ENCODE data around the gene SNAPC1. TPM values are rescaled to one million over a fixed set of nuclear protein-coding genes. Genes with fewer than 3 reads are reported as not detected.

SNAPC1 gene
- total RNA-seq, 1 donor from 2014 or later: 6.6 TPM

GRCh38 chr14:61812347-61813095, 50.3 kb downstream of the SNAPC1 start, which contains the start of gene SYT16:
Gene SYT16 (plus strand): TSS chr14:61812703.
- no peak for DNase-seq (ENCODE audit: extremely low spot score in 2 of 2)
- Histone ChIP-seq H3K27ac (no peak within 1 kb of the TSS), H3K4me3 (peak within 1 kb of the TSS; percentile 38 to 44), H3K4me1 (no peaks in the 10 kb centered on the region), H3K36me3 (no peaks in the 10 kb centered on the region), H3K9me3 (no peaks in the 10 kb centered on the region), H3K27me3 (no peaks in the 10 kb centered on the region)
- intact Hi-C loops (cut with DNase I): no loop called here
- TF ChIP-seq CTCF (IDR thresholded peaks at IDR 0.05) (no peak), POLR2A (IDR thresholded peaks at IDR 0.05) (no peak), POLR2AphosphoS5 (IDR thresholded peaks at IDR 0.05; ENCODE audit: insufficient read depth in 1 of 2, low read depth in 1 of 2) (no peak)

DNA sequence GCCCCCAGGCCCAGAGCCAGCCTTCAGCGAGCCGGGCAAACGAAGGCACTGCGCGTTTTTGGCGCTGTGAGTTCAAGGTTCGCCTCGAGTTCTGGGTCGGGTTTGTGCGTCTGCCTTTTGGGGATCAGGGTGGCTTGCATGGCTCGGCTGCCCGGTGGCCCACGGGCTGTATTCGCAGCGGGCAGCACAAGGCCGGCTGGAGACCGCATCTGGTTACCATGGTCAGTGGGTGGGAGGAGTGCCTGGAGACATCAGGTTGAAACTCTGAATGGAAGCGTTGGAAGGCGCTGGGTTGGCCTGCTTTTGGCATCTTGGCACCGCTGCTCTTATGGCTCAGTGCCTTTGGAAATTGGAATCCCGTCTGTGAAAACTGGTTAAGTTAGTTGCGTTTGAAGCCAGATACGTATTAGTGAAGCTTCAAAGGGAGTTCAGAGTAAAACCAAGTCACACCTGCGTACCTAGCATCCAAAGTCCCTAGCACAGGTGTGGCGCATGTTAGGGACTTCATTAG, 50.9 kb downstream of the SNAPC1 start:
- DNase-seq (ENCODE audit: extremely low spot score in 2 of 2): no peak
- no peaks in the 10 kb centered on the region for H3K27me3 ChIP-seq

DNA sequence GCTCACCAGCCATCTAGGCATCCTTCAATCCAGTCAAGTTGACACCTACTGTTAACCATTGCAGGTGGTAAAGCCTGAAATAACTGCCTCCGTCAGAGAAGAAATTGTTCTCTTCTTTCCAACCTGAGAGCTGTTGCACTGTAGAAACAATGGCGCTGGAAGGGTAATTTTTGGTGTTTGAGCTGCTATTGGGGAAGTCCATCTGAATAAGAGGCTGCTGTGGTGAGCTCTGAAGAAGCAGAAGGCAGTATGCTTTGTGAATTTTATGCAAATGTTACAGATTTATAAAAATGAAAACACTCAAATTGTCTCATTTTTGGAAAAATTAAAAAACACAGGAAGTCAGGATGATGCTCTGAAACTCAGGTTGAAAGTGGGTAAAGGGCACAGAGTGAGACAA, 60.2 kb downstream of the SNAPC1 start:
- H3K27me3 ChIP-seq: no peaks in the 10 kb centered on the region
- H3K4me3 ChIP-seq: no peak overlapping the region
- no peak for DNase-seq (ENCODE audit: extremely low spot score in 2 of 2)
- H3K9me3 ChIP-seq: no peaks in the 10 kb centered on the region
- H3K4me1 ChIP-seq: no peaks in the 10 kb centered on the region
- H3K27ac ChIP-seq: no peak overlapping the region
- TF ChIP-seq POLR2A (IDR thresholded peaks at IDR 0.05) (no peak), CTCF (IDR thresholded peaks at IDR 0.05) (no peak), POLR2AphosphoS5 (IDR thresholded peaks at IDR 0.05; ENCODE audit: insufficient read depth in 1 of 2, low read depth in 1 of 2) (no peak)
- intact Hi-C loops (cut with DNase I): no loop called here
- H3K36me3 ChIP-seq: no peaks in the 10 kb centered on the region

More for the DNA sequence above, 50.9 kb downstream of the SNAPC1 start:
- Histone ChIP-seq H3K36me3 (no peaks in the 10 kb centered on the region), H3K4me3 (peak overlapping the region; percentile 38 to 44), H3K27ac (no peak overlapping the region), H3K4me1 (no peaks in the 10 kb centered on the region), H3K9me3 (no peaks in the 10 kb centered on the region)
- TF ChIP-seq POLR2A (IDR thresholded peaks at IDR 0.05) (no peak), CTCF (IDR thresholded peaks at IDR 0.05) (no peak), POLR2AphosphoS5 (IDR thresholded peaks at IDR 0.05; ENCODE audit: insufficient read depth in 1 of 2, low read depth in 1 of 2) (no peak)
- intact Hi-C loops (cut with DNase I): no loop called here

- no peak for DNase-seq (ENCODE audit: extremely low spot score in 2 of 2)
- Histone ChIP-seq H3K36me3 (no peaks in the 10 kb centered on the region), H3K9me3 (no peaks in the 10 kb centered on the region), H3K4me1 (no peaks in the 10 kb centered on the region), H3K27ac (no peak overlapping the region), H3K4me3 (no peak overlapping the region), H3K27me3 (no peaks in the 10 kb centered on the region)
- intact Hi-C loops (cut with DNase I): loop anchor here (5.0 to 10.0 kb wide), 2 partner anchors 88 to 370 kb away; no protein-coding TSS in a partner anchor
- no peak for TF ChIP-seq CTCF (IDR thresholded peaks at IDR 0.05)
- TF ChIP-seq POLR2AphosphoS5 (IDR thresholded peaks at IDR 0.05; ENCODE audit: insufficient read depth in 1 of 2, low read depth in 1 of 2): no peak
- TF ChIP-seq POLR2A (IDR thresholded peaks at IDR 0.05): no peak
Observed at GRCh38 chr14:61832783-61833182, 70.6 kb downstream of the SNAPC1 start.

DNA sequence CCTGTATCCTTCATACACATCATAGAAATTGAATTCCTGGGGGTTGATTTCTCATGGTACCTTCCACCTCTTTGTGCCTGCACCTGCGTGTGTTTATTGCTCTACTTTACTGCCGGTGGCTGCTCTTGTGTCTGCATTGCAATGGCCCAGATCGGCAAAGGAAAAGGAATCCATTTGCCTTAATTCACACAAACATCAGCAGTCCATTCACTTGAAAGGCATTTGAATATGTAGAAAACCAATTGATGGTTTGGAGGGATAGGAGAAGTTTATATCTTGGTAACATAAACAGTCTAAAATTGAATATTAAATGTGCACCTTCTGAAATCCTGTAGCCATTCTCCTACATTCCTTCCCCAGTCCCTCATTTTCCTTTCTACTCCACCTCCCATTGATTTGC, 74.0 kb downstream of the SNAPC1 start:
- intact Hi-C loops (cut with DNase I): loop anchor here (10.0 kb wide), 1 partner anchor 91 kb away; no protein-coding TSS in a partner anchor
- Histone ChIP-seq H3K27me3 (no peaks in the 10 kb centered on the region), H3K27ac (no peak overlapping the region), H3K4me3 (no peak overlapping the region), H3K9me3 (no peaks in the 10 kb centered on the region), H3K4me1 (no peaks in the 10 kb centered on the region), H3K36me3 (no peaks in the 10 kb centered on the region)
- no peak for DNase-seq (ENCODE audit: extremely low spot score in 2 of 2)
- TF ChIP-seq POLR2AphosphoS5 (IDR thresholded peaks at IDR 0.05; ENCODE audit: insufficient read depth in 1 of 2, low read depth in 1 of 2) (no peak), POLR2A (IDR thresholded peaks at IDR 0.05) (no peak), CTCF (IDR thresholded peaks at IDR 0.05) (no peak)
